Activated CD8-positive, alpha-beta memory T cell treated with anti-CD3 and anti-CD28 coated beads for 4 hours (primary cell): ENCODE results near the gene GPAT3.

Experiments
- DNase-seq, 2 donors: peaks; one replicate each; pipeline ENCODE4 v3.0.0-alpha.2; 2020; ENCODE audit warnings: low read depth in 2 of 2

GPAT3 gene

DNA sequence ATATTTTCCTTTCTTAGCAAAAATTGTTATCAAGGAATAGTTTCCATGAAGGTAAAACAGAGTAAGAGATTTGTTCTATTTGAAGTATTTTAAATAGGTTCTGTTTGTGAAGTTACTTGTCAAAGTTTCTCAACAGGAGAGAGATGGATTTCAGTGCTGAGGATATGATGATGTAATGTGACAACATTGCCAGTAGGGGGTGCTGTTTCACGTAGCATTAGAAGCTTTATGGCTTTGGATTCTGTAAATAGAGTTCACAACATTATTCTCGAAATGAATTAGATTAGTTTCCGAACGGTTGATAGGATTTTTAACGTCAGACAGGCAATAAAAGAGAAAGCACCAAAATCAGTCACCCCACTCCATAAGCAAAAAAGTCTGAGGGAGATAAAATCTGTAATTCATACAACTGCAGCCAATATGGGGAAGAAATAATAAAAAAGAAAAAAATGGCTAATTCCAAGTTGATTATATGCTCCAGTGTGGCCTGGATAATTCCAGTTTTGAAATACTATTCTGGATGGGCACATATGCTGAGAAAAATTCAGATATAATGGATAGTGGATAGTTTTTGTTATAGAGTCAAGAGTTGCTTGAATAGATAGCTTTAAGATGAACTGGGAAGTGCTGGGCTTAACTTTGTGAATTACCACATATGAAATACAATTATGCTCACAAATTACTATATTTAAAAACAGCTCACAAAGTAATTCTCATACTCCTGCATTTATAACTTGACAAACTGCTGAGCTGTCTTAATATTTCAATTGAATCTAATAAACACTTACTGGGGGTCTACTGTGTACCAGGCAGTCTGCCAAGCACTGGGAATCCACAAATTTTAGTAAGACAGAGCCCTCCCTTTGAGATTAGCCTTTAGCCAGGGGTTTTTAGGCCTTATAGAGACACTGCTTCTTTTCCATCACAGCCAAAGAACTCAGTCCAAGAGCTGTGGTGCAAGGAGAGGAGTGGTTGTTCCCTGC, 109.1 kb downstream of the GPAT3 start:
- DNase-seq, result peak in 1 of 2 donors; percentile 11

- no peak for DNase-seq
These were observed 110.8 kb downstream of the GPAT3 start for GRCh38 chr4:83646538-83647239.

DNA sequence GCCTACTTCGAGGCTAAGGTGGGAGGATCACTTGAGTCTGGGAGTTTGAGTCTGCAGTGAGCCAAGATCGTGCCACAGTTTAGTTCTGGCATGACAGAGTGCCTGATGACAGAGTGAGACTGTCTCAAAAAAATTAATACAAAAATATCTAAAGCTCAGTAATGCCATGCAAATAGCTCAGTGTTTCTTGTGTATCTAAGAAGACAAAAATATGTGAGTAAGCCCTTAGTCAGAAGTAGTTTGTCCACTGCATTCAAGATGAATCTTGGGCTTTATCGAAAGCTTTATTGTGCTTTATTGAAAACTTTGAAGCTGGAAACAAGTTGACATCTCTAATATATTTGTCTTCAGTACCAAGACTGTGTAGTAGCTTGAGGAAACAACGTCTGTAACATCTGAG, 115.9 kb downstream of the GPAT3 start:
- no peak for DNase-seq
